Naive thymus-derived CD4-positive, alpha-beta T cell (primary cell): ENCODE data around the gene CRYBG2. TPM values are rescaled to one million over a fixed set of nuclear protein-coding genes. Genes with fewer than 3 reads are reported as not detected.

Source experiments
- ATAC-seq: fragments of 150-1000 bp; cut with Tn5 transposase; 2 replicates; pipeline ENCODE4 v1.10.0; 2021; ENCODE audit warnings: mild to moderate bottlenecking, moderate library complexity
- CTCF ChIA-PET: fragments of 350-600 bp; sonication (Branson Sonifier 250); formaldehyde crosslinking; loops from one replicate; lab custom pipeline; 2021; ENCODE audit warnings: antibody characterized with exemption; lab: Charles Lee
- POLR2A ChIA-PET: fragments of 350-600 bp; sonication (Branson Sonifier 250); formaldehyde crosslinking; loops from one replicate; lab custom pipeline; 2021; ENCODE audit warnings: antibody characterized with exemption, inconsistent platforms; lab: Charles Lee
- DNase-seq, 9 donors: peaks; one replicate each; pipeline versions ENCODE4 v3.0.0 to v3.0.0-alpha.2; 2020 to 2022; ENCODE audit warnings: mixed read lengths in 1 of 9
- H3K27ac ChIP-seq: one replicate; pipeline ENCODE4 v1.7.0; 2013; ENCODE audit warnings: mild to moderate bottlenecking, low read depth, low read length, moderate library complexity
- H3K27me3 ChIP-seq, 2 donors: one replicate each; pipeline ENCODE4 v1.7.0; 2013; ENCODE audit warnings: low read length in 2 of 2, mild to moderate bottlenecking in 2 of 2, moderate library complexity in 2 of 2; ENCODE audit not compliant: control insufficient read depth in 2 of 2, insufficient read depth in 2 of 2
- H3K36me3 ChIP-seq, 3 experiments: 1 replicate in 2 of 3; 2 replicates in 1 of 3; pipeline ENCODE4 v1.7.0; 2013; ENCODE audit warnings: low read length in 3 of 3, mild to moderate bottlenecking in 3 of 3, moderate library complexity in 1 of 3; ENCODE audit not compliant: insufficient read depth in 3 of 3, control insufficient read depth in 2 of 3
- H3K4me1 ChIP-seq, 2 donors: one replicate each; pipeline ENCODE4 v1.7.0; 2013; ENCODE audit warnings: low read length in 2 of 2, mild to moderate bottlenecking in 2 of 2, moderate library complexity in 1 of 2; ENCODE audit not compliant: control insufficient read depth in 2 of 2, insufficient read depth in 2 of 2
- H3K4me3 ChIP-seq: 2 replicates; pipeline ENCODE4 v1.7.0; 2013; ENCODE audit warnings: mild to moderate bottlenecking, low read length
- H3K9me3 ChIP-seq, 3 experiments: 1 replicate in 2 of 3; 2 replicates in 1 of 3; pipeline ENCODE4 v1.7.0; 2013; ENCODE audit warnings: low read length in 3 of 3; ENCODE audit not compliant: control insufficient read depth in 2 of 3
- H3K27ac Mint-ChIP-seq, 9 donors: one replicate each; pipeline ENCODE4 v1.8.0; 2020 to 2022; ENCODE audit warnings: mixed read lengths in 9 of 9, mild to moderate bottlenecking in 8 of 9, moderate library complexity in 5 of 9, inconsistent platforms in 2 of 9
- H3K27me3 Mint-ChIP-seq, 5 donors: one replicate each; pipeline ENCODE4 v1.8.0; 2021 to 2022; ENCODE audit warnings: mixed read lengths in 5 of 5, mild to moderate bottlenecking in 1 of 5
- H3K36me3 Mint-ChIP-seq, 5 donors: one replicate each; pipeline ENCODE4 v1.8.0; 2020 to 2022; ENCODE audit warnings: mixed read lengths in 5 of 5, mild to moderate bottlenecking in 3 of 5, inconsistent platforms in 1 of 5
- H3K4me1 Mint-ChIP-seq, 7 donors: one replicate each; pipeline ENCODE4 v1.8.0; 2020 to 2022; ENCODE audit warnings: mixed read lengths in 7 of 7, mild to moderate bottlenecking in 3 of 7, inconsistent platforms in 1 of 7
- H3K4me3 Mint-ChIP-seq, 10 donors: one replicate each; pipeline ENCODE4 v1.8.0; 2020 to 2022; ENCODE audit warnings: mild to moderate bottlenecking in 10 of 10, mixed read lengths in 10 of 10, moderate library complexity in 6 of 10, inconsistent platforms in 2 of 10
- H3K9me3 Mint-ChIP-seq, 11 donors: one replicate each; pipeline ENCODE4 v1.8.0; 2020 to 2022; ENCODE audit warnings: mixed read lengths in 11 of 11, mild to moderate bottlenecking in 4 of 11, inconsistent platforms in 1 of 11, moderate library complexity in 1 of 11
- intact Hi-C, 2 donors: fragments of 100-400 bp; cut with micrococcal nuclease; formaldehyde crosslinking; loops; one replicate each; pipeline ENCODE4 v1.15.1; 2023
- polyA plus RNA-seq, 2 donors: library from polyadenylated mRNA; unstranded; fragments of 300-500 nt; fragmentation: Illumina TruSeq; gene quantifications; one replicate each; pipeline ENCODE4 v1.2.3, GENCODE V29; 2021
- total RNA-seq, 6 experiments: library from RNA in 5 of 6; stranded (reverse) in 5 of 6; gene quantifications; 1 replicate in 5 of 6; 2 replicates in 1 of 6; pipeline ENCODE4 v1.2.3 and lab custom pipeline; 2021 to 2026

Gene CRYBG2
- 1 to 10 TPM in 3 of 5 experiments, under 1 TPM in 1, not detected in 1; 0.59 to 1.5 (median 1.2) TPM for total RNA-seq
- polyA plus RNA-seq = 1 to 10 TPM in 1 of 2 donors, not detected in 1; 1.1 TPM
- 2.0 reads per million, percentile 9 among the genes with 10 or more reads in this experiment for total RNA-seq (lab: John Stamatoyannopoulos, UW)

- ATAC-seq = no peak
- Mint-ChIP-seq H3K9me3 (no peaks in the 10 kb centered on the region), H3K4me3 (no peak within 1 kb of the TSS), H3K4me1 (peaks cover 9 to 22% (median 9%) of the 10 kb centered on the region in 7 donors), H3K36me3 (no peaks in the 10 kb centered on the region), H3K27me3 (peaks cover 0 to 6% (median 6%) of the 10 kb centered on the region in 5 donors), H3K27ac (no peak within 1 kb of the TSS)
- ChIA-PET CTCF (no interaction called here), POLR2A (interaction anchor here (0.7 to 1.6 kb wide), 4 partner anchors 10 to 39 kb away, joined by 3 to 4 read pairs (median 3); no protein-coding TSS in a partner anchor)
- Histone ChIP-seq H3K36me3 (no peaks in the 10 kb centered on the region), H3K9me3 (no peaks in the 10 kb centered on the region), H3K27ac (no peak within 1 kb of the TSS), H3K4me1 (peaks cover 8 to 10% of the 10 kb centered on the region in 2 donors), H3K4me3 (no peak within 1 kb of the TSS), H3K27me3 (no peaks in the 10 kb centered on the region)
- DNase-seq = no peak
- intact Hi-C loops = no loop called here
Observed at GRCh38 chr1:26353976-26354820, at the start of gene CRYBG2. Gene CRYBG2, minus strand, starts transcription at chr1:26354130. Its CDS starts 7,473 bp downstream, at chr1:26346657.

- no peak overlapping the region for H3K4me3 Mint-ChIP-seq
- Histone ChIP-seq H3K27ac (no peak overlapping the region), H3K4me1 (peaks cover under 1% of the 10 kb centered on the region in 2 donors), H3K36me3 (no peaks in the 10 kb centered on the region), H3K27me3 (no peaks in the 10 kb centered on the region), H3K9me3 (no peaks in the 10 kb centered on the region), H3K4me3 (no peak overlapping the region)
- no peak overlapping the region for H3K27ac Mint-ChIP-seq
- DNase-seq (no peak), ATAC-seq (no peak)
- intact Hi-C loops = no loop called here
- H3K27me3 Mint-ChIP-seq = peaks cover 9 to 52% (median 22%) of the 10 kb centered on the region in 5 donors
- POLR2A ChIA-PET = no interaction called here
- peaks cover 2 to 4% (median 3%) of the 10 kb centered on the region in 7 donors for H3K4me1 Mint-ChIP-seq
- CTCF ChIA-PET = no interaction called here
- H3K36me3 Mint-ChIP-seq = no peaks in the 10 kb centered on the region
- peaks cover 0 to 2% (median 0%) of the 10 kb centered on the region in 11 donors for H3K9me3 Mint-ChIP-seq
Observed at GRCh38 chr1:26403656-26404055, 49.7 kb upstream of the CRYBG2 start.

GRCh38 chr1:26401891-26402290 lies 48.0 kb upstream of the CRYBG2 start:
- DNase-seq (no peak), ATAC-seq (no peak)
- Histone ChIP-seq H3K27me3 (no peaks in the 10 kb centered on the region), H3K36me3 (no peaks in the 10 kb centered on the region), H3K4me3 (no peak overlapping the region), H3K9me3 (no peaks in the 10 kb centered on the region), H3K4me1 (no peaks in the 10 kb centered on the region), H3K27ac (no peak overlapping the region)
- H3K27me3 Mint-ChIP-seq = peaks cover 6 to 53% (median 19%) of the 10 kb centered on the region in 5 donors
- ChIA-PET POLR2A (no interaction called here), CTCF (interaction anchor here (0.6 to 1.8 kb wide), 3 partner anchors 10 to 65 kb away, joined by 3 to 11 read pairs (median 3); no protein-coding TSS in a partner anchor)
- H3K36me3 Mint-ChIP-seq = no peaks in the 10 kb centered on the region
- no peaks in the 10 kb centered on the region for H3K4me1 Mint-ChIP-seq
- intact Hi-C loops = no loop called here
- H3K9me3 Mint-ChIP-seq = peaks cover 0 to 2% (median 0%) of the 10 kb centered on the region in 11 donors
- no peak overlapping the region for H3K4me3 Mint-ChIP-seq
- H3K27ac Mint-ChIP-seq = no peak overlapping the region

GRCh38 chr1:26399034-26399433 lies 45.1 kb upstream of the CRYBG2 start:
- Histone ChIP-seq H3K4me3 (no peak overlapping the region), H3K27ac (no peak overlapping the region), H3K9me3 (no peaks in the 10 kb centered on the region), H3K36me3 (no peaks in the 10 kb centered on the region), H3K4me1 (no peaks in the 10 kb centered on the region), H3K27me3 (no peaks in the 10 kb centered on the region)
- CTCF ChIA-PET = interaction anchor here (0.6 to 1.6 kb wide), 2 partner anchors 16 to 65 kb away, joined by 3 to 4 read pairs; no protein-coding TSS in a partner anchor
- Mint-ChIP-seq H3K4me1 (peaks cover 0 to 6% (median 4%) of the 10 kb centered on the region in 7 donors), H3K36me3 (no peaks in the 10 kb centered on the region), H3K4me3 (no peak overlapping the region), H3K27ac (no peak overlapping the region), H3K27me3 (peaks cover 6 to 36% (median 16%) of the 10 kb centered on the region in 5 donors), H3K9me3 (peaks cover 0 to 2% (median 0%) of the 10 kb centered on the region in 11 donors)
- POLR2A ChIA-PET = interaction anchor here (0.7 to 1.3 kb wide), 2 partner anchors 21 to 92 kb away, joined by 3 read pairs; no protein-coding TSS in a partner anchor
- ATAC-seq (no peak), DNase-seq (no peak)
- intact Hi-C loops = no loop called here

- Histone ChIP-seq H3K4me1 (peaks cover 6 to 7% of the 10 kb centered on the region in 2 donors), H3K27ac (no peak overlapping the region), H3K36me3 (no peaks in the 10 kb centered on the region), H3K27me3 (no peaks in the 10 kb centered on the region), H3K4me3 (no peak overlapping the region), H3K9me3 (no peaks in the 10 kb centered on the region)
- DNase-seq (no peak), ATAC-seq (no peak)
- intact Hi-C loops = loop anchor here in 1 of 2 donors (1.0 kb wide), 6 partner anchors 17 to 120 kb away; no protein-coding TSS in a partner anchor
- ChIA-PET POLR2A (interaction anchor here (1.7 kb wide), 3 partner anchors 17 to 77 kb away, joined by 4 to 7 read pairs (median 5); partner anchors contain the start of gene CD52), CTCF (interaction anchor here (0.7 to 1.5 kb wide), 5 partner anchors 32 to 187 kb away, joined by 3 to 4 read pairs (median 3); no protein-coding TSS in a partner anchor)
- Mint-ChIP-seq H3K27me3 (peaks cover 0 to 22% (median 0%) of the 10 kb centered on the region in 5 donors), H3K9me3 (peaks cover 0 to 2% (median 0%) of the 10 kb centered on the region in 11 donors), H3K36me3 (no peaks in the 10 kb centered on the region), H3K4me1 (peaks cover 7 to 15% (median 10%) of the 10 kb centered on the region in 7 donors), H3K4me3 (no peak overlapping the region), H3K27ac (peak overlapping the region in 1 of 9 donors; percentile 59)
Observed at GRCh38 chr1:26395754-26396153, 41.8 kb upstream of the CRYBG2 start.

- H3K9me3 ChIP-seq = no peaks in the 10 kb centered on the region
- peaks cover 0 to 14% (median 0%) of the 10 kb centered on the region in 5 donors for H3K27me3 Mint-ChIP-seq
- no peak overlapping the region for H3K27ac ChIP-seq
- peak overlapping the region in 2 of 9 donors; percentile 1 to 64 for H3K27ac Mint-ChIP-seq
- peaks cover 8 to 49% (median 18%) of the 10 kb centered on the region in 7 donors for H3K4me1 Mint-ChIP-seq
- peak in 5 of 9 donors; percentile 17 to 46 (median 43) for DNase-seq
- ChIA-PET POLR2A (interaction anchor here (0.5 to 3.4 kb wide), 7 partner anchors 14 to 636 kb away, joined by 3 to 14 read pairs (median 4); no protein-coding TSS in a partner anchor), CTCF (interaction anchor here (0.6 to 3.2 kb wide), 14 partner anchors 11 to 544 kb away, joined by 3 to 15 read pairs (median 6); no protein-coding TSS in a partner anchor)
- peak overlapping the region in 1 of 10 donors; percentile 55 for H3K4me3 Mint-ChIP-seq
- H3K4me1 ChIP-seq = peaks cover 6 to 18% of the 10 kb centered on the region in 2 donors
- H3K27me3 ChIP-seq = no peaks in the 10 kb centered on the region
- no peaks in the 10 kb centered on the region for H3K36me3 Mint-ChIP-seq
- no peak overlapping the region for H3K4me3 ChIP-seq
- peak; percentile 86 for ATAC-seq
- H3K9me3 Mint-ChIP-seq = no peaks in the 10 kb centered on the region
- intact Hi-C loops = loop anchor here (1.0 to 5.0 kb wide), 10 partner anchors 13 to 224 kb away; partner anchors contain the start of genes C1orf232 (in 1 of the 2), ZNF593 (in 1 of the 2) and ZNF593OS (in 1 of the 2)
- H3K36me3 ChIP-seq = no peaks in the 10 kb centered on the region
Observed at GRCh38 chr1:26391450-26391849, 37.5 kb upstream of the CRYBG2 start.
